GM19463 (cell line): Measurements from ENCODE around the gene TTC1.
"Not testable (repeated sequence)": the region's sequence is repeated elsewhere in the genome, so short reads cannot be mapped to it uniquely, and the experiment has no call there.

ENCODE experiments used
- ATAC-seq: cut with Tn5 transposase; IDR thresholded peaks from one replicate; pipeline ENCODE4 v1.9.1; 2021; ENCODE audit warnings: mild to moderate bottlenecking, moderate library complexity; ENCODE audit not compliant: unreplicated experiment

TTC1 gene

GRCh38 chr5:160008877-160009590 lies at the start of gene TTC1:
TTC1 (plus strand) TSS chr5:160009139; CDS start chr5:160010529, 1,390 bp downstream.
- ATAC-seq: peak; percentile 100

DNA sequence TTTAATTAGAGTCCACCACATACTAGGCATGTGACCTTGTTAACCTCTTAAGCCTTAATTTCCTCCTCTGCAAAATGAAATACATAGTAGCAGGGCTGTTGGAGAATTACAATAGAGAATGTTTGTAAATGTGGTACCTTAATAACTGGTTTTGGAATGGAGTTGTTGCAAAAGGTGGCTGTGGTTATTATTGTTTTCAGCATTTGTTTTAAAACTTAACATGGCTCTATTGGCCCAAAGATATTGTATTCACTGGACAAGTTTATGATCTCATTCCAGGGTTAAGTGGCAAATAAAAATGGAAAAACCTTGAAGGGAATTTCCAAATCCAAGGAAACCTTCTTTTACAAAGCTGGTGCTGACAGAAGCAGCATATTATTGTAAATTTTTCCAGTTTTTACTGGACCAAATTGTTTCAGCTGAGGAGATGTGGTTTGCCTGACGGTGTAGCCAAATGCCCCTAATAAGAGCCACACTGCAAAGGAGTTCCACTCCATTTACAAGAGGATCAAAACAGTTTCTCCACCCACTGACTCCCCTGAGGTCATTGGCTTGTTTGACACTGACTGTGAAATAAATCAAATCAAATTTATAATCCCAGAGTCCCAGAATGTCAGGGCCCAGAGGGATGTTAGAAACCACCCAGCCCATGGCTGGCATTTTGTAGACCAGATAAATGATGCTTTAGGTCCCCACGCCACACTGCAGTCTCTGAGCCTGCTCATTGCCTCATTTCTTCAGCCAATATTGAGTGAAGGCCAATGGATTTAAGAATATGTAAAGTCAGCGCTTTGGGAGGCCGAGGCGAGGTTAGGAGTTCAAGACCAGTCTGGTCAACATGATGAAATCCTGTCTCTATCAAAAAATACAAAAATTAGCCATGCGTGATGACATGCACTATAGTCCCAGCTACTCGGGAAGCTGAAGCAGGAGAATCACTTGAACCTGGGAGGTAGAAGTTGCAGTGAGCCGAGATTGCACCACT lies 47.5 kb upstream of the TTC1 start:
- no peak for ATAC-seq

DNA sequence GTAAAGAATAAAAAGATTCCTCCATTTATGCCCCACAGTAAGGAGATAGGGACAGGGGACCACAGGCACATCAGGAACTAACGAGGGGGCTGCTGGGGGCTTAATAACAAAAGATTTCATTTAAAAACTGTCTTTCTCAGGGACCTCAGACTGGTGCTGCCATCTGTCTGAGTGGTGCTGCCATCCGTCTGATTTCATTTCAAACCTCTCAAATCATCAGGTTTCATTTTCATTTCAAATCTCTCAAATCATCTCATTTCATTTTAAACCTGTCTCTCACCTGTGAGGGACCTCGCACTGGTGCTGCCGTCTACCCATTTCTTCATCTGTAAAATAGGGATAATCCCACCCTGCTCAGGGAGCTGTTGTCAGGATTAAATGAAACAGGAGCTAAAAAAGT lies 46.7 kb upstream of the TTC1 start:
- ATAC-seq: no peak

GRCh38 chr5:159963935-159964334 lies 45.0 kb upstream of the TTC1 start:
- ATAC-seq: no peak

DNA sequence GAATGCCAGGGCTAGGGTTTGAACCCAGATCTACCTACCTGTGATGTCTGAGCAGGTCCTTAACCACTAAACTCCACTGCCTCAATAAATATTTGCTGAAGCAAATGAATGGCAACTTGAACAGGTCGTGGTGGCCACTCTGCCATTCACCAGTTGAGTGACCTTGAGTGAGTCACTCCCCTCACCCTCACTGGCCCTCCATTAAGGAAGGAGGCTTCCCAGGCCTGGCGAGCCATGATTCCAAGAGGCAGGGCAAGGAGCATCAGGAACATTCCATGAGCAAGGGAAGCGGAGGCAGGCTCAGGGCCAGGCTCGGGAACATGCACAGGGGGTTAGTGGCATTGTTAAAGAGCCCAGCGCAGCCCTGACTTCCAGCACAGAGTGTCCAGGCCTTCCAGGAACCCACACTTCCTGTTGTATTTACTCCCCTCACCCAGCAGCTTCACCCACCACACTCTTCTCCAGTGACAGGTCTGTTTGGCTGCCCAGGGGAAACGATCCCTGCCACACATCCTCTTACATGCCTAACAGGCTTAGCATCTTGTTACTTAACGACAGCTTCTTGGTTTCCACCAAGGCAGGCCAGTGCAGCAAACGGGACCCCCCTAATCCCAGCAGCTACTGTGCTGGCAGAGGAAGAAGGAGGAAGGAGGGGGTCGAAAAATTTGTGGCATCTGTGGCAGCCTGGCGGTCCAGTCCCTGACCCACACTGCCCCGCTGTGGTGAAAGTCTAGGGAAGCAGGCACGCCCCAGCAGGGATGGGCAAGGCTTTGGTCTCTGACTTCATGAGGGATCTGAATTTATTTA lies 43.7 kb upstream of the TTC1 start:
- ATAC-seq: no peak

DNA sequence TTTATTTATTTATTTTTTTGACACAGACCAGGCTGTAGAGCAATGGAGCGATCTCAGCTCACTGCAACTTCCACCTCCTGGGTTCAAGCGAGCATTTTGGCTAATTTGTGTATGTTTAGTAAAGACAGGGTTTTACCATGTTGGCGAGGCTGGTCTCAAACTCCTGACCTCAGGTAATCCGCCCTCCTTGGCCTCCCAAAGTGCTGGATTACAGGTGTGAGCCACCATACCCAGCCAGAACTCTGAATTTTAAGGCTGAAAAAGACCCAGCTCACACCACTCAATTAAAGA lies 43.2 kb upstream of the TTC1 start:
- not testable (repeated sequence) for ATAC-seq

DNA sequence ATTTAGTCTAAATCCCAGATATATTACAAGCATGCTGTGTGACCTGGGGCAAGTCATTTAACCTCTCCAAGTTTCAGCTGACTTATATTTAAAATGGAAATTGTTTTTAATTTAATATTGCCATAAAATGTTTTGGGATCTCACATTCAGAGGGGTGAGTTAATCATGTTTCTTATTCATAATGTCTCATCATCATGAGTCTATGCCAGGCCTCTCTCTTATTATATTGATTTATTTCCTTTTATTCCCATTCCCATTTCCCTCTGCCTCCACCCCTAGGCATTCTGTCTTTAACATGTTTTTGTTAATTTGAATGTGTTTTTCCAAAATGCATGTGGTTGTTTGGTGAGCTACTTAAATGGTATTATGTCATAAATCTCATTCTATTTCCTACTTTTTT lies 39.0 kb upstream of the TTC1 start:
- ATAC-seq: no peak

DNA sequence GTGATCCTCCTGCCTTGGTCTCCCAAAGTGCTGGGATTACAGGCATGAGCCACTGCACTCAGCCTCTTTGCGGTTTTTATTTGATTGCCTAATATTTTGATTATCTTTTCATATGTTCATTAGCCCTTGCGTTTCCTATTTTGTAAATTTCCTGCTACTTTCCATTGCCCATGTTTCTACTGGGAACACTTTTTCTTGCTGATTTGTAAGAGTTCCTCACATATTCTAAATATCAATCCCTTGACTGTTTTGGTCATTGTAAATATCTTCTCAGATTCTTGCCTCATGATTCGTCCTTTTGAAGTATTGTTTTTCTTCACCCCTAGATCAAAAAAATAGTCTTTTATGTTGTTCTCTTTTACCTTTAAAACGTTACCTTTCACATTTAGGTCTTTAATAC lies 37.9 kb upstream of the TTC1 start:
- no peak for ATAC-seq

- no peak for ATAC-seq
These were observed 37.4 kb upstream of the TTC1 start for GRCh38 chr5:159971514-159971913.

- no peak for ATAC-seq
These were observed 36.9 kb upstream of the TTC1 start for GRCh38 chr5:159971931-159972461.

GRCh38 chr5:159972538-159973362 lies 36.2 kb upstream of the TTC1 start:
- no peak for ATAC-seq

GRCh38 chr5:159975462-159976019 lies 33.4 kb upstream of the TTC1 start:
- no peak for ATAC-seq

DNA sequence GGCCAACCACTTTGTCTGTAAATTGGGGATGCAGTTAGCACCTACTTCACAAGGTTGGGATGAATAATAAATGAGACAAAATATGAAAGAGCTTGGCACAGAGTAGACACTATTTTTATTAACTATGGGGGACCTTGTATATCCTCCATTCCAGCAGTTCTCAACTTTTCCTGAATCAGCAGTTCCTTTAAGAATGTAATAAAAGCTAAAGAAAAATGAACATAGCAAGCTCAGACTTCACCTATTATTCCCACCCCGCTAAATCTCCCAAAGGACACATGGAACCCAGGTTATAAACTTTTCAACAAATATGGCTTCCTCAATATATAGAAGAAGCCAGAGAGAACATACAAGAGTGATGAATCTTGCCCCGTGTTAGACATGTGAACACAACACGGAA lies 32.0 kb upstream of the TTC1 start:
- no peak for ATAC-seq

- ATAC-seq: no peak
These were observed 30.6 kb upstream of the TTC1 start for GRCh38 chr5:159978358-159978757.

DNA sequence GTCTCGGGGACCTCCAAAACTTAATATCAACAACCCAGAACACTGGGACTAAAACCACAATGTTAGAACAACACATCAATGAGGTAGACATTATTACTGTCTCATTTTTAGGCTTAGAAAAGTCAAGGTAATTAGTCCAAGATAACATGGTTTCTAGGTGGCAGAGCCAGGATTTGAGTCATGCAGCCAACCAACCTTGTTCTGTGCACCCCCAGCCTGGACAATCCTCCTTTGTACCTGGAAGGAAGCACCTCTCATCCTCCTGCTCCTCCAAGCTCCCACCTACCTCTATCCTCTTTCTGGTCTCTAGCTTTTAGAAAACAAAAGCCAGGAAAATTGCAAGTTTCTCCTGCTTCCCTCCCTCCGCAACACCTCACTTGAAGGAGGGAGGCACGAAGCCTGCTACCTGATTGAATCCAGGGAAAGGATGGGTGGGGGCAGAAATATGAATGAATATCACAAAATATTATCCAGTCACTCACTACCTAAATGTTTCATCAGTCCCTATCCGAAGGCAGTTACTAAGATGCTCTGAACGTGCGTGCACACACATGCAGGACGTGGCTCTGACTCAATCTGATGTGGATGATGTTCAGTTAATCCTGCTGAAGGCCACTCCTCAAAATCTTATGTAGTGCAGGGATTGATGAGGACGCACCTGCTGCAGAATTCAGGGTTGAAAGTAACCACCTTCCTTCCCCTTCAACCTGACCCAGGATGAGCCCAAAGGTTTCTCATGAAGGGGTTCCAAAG lies 26.3 kb upstream of the TTC1 start:
- no peak for ATAC-seq

- peak; percentile 99 for ATAC-seq
These were observed 21.8 kb upstream of the TTC1 start for GRCh38 chr5:159987031-159987674.

GRCh38 chr5:159990506-159990905 lies 18.4 kb upstream of the TTC1 start:
- ATAC-seq: no peak

GRCh38 chr5:159992566-159992965 lies 16.4 kb upstream of the TTC1 start:
- no peak for ATAC-seq

DNA sequence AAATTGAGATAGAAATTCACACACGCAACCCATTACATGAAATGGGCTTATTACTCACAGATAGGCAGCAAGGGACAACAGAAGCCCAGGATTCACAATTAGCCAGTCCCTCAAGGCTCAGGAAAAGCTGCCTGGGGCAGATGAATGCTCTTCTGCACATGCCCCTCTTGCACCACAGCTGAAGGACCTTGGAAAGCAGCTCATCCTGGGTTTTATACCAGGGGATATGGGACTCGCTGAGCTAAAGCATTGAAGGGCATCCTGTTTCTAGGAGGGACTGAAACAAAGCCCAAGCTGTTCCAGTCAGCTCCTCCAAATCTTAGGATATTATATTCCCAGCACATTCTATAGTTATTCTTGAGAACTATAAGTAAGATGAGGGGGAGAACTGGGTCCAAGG lies 15.7 kb upstream of the TTC1 start:
- no peak for ATAC-seq
